Karpas-422 (cell line): ENCODE measurements around the gene TXNRD3. TPM values are rescaled to one million over a fixed set of nuclear protein-coding genes. Genes with fewer than 3 reads are reported as not detected.

Experiments
- DNase-seq: peaks from one replicate; pipeline ENCODE4 v3.0.0-alpha.2; 2015
- H2AFZ ChIP-seq: fragments of 200-600 bp; sonication (generic); 2 replicates; pipeline ENCODE4 v1.6.1; 2014; ENCODE audit warnings: antibody characterized with exemption, low read length, mixed read lengths
- H3K27ac ChIP-seq: fragments of 200-600 bp; sonication (generic); 2 replicates; pipeline ENCODE4 v1.5.1; 2014; ENCODE audit warnings: mild to moderate bottlenecking, low read length, moderate library complexity
- H3K27me3 ChIP-seq: fragments of 200-600 bp; sonication (generic); 2 replicates; pipeline ENCODE4 v1.6.1; 2014; ENCODE audit warnings: low read length, mixed read lengths
- H3K36me3 ChIP-seq: fragments of 200-600 bp; sonication (generic); 2 replicates; pipeline ENCODE4 v1.6.1; 2014; ENCODE audit warnings: low read length, mixed read lengths; ENCODE audit not compliant: insufficient read depth
- H3K4me1 ChIP-seq: fragments of 200-600 bp; sonication (generic); 2 replicates; pipeline ENCODE4 v1.6.1; 2014; ENCODE audit warnings: mild to moderate bottlenecking, low read length, mixed read lengths
- H3K4me2 ChIP-seq: fragments of 200-600 bp; sonication (generic); 2 replicates; pipeline ENCODE4 v1.6.1; 2014; ENCODE audit warnings: low read length, low read depth, mild to moderate bottlenecking; ENCODE audit not compliant: poor library complexity, severe bottlenecking
- H3K4me3 ChIP-seq: fragments of 200-600 bp; sonication (generic); 2 replicates; pipeline ENCODE4 v1.5.1; 2014; ENCODE audit warnings: mild to moderate bottlenecking, antibody characterized with exemption, low read length, mixed read lengths
- H3K79me2 ChIP-seq: fragments of 200-600 bp; sonication (generic); 2 replicates; pipeline ENCODE4 v1.6.1; 2014; ENCODE audit warnings: mild to moderate bottlenecking, low read length, mixed read lengths
- H3K9ac ChIP-seq: fragments of 200-600 bp; sonication (generic); 2 replicates; pipeline ENCODE4 v1.6.0; 2014; ENCODE audit warnings: low read length
- H3K9me2 ChIP-seq: fragments of 200-600 bp; sonication (generic), shearing (Covaris generic); replicated peaks from 2 replicates; pipeline ENCODE4 v1.6.0; 2014; ENCODE audit warnings: mild to moderate bottlenecking, low read length, moderate library complexity; ENCODE audit not compliant: insufficient read depth
- H3K9me3 ChIP-seq: fragments of 300-700, 200-600 bp; sonication (generic); 2 replicates; pipeline ENCODE4 v1.6.1; 2014; ENCODE audit warnings: low read length, mixed read lengths
- H4K20me1 ChIP-seq: fragments of 200-600 bp; sonication (generic); 2 replicates; pipeline ENCODE4 v1.6.1; 2014; ENCODE audit warnings: mild to moderate bottlenecking, antibody characterized with exemption, low read length, low read depth; ENCODE audit not compliant: insufficient read depth
- total RNA-seq: library from RNA; depleted of rRNA; stranded (reverse); fragments of >200 nt; shearing (Covaris generic); gene quantifications from 2 replicates; pipeline ENCODE4 v1.2.3, GENCODE V29; 2014; ENCODE audit warnings: low replicate concordance

Gene TXNRD3
- total RNA-seq, 1 experiment from 2014 or later: not detected

GRCh38 chr3:126678693-126679317 is 23.9 kb upstream of the TXNRD3 start:
- Histone ChIP-seq H3K4me3 (no peak overlapping the region), H3K9me3 (no peaks in the 10 kb centered on the region), H3K4me1 (peaks cover 31% of the 10 kb centered on the region), H3K27ac (no peak overlapping the region), H4K20me1 (0 out of 2 replicates have a peak, but pooled peaks cover 4% of the 10 kb centered on the region), H3K9me2 (no peaks in the 10 kb centered on the region), H3K4me2 (peak overlapping the region; percentile 43), H3K9ac (no peak overlapping the region), H3K27me3 (no peaks in the 10 kb centered on the region), H3K36me3 (no peaks in the 10 kb centered on the region), H2AFZ (no peak overlapping the region), H3K79me2 (no peaks in the 10 kb centered on the region)
- no peak for DNase-seq

- Histone ChIP-seq H3K9me2 (no peaks in the 10 kb centered on the region), H4K20me1 (0 out of 2 replicates have a peak, but pooled peaks cover 4% of the 10 kb centered on the region), H3K4me2 (no peak overlapping the region), H3K79me2 (no peaks in the 10 kb centered on the region), H3K9ac (no peak overlapping the region), H3K27me3 (no peaks in the 10 kb centered on the region), H2AFZ (no peak overlapping the region), H3K9me3 (no peaks in the 10 kb centered on the region), H3K36me3 (no peaks in the 10 kb centered on the region), H3K4me3 (no peak overlapping the region), H3K4me1 (peaks cover 31% of the 10 kb centered on the region), H3K27ac (no peak overlapping the region)
- DNase-seq: no peak
These were observed 23.1 kb upstream of the TXNRD3 start for GRCh38 chr3:126677862-126678503.

- no peak overlapping the region for H3K9ac ChIP-seq
- no peaks in the 10 kb centered on the region for H3K9me3 ChIP-seq
- H3K4me1 ChIP-seq: peaks cover 24% of the 10 kb centered on the region
- H2AFZ ChIP-seq: no peak overlapping the region
- no peak overlapping the region for H3K4me2 ChIP-seq
- no peak for DNase-seq
- no peak overlapping the region for H3K4me3 ChIP-seq
- H3K27ac ChIP-seq: no peak overlapping the region
- 0 out of 2 replicates have a peak, but pooled peaks cover 4% of the 10 kb centered on the region for H4K20me1 ChIP-seq
- H3K9me2 ChIP-seq: no peaks in the 10 kb centered on the region
- no peaks in the 10 kb centered on the region for H3K36me3 ChIP-seq
- no peaks in the 10 kb centered on the region for H3K79me2 ChIP-seq
- no peaks in the 10 kb centered on the region for H3K27me3 ChIP-seq
These were observed 22.2 kb upstream of the TXNRD3 start for GRCh38 chr3:126676919-126677705.

- no peaks in the 10 kb centered on the region for H3K27me3 ChIP-seq
- H3K79me2 ChIP-seq: no peaks in the 10 kb centered on the region
- no peaks in the 10 kb centered on the region for H4K20me1 ChIP-seq
These were observed 17.8 kb upstream of the TXNRD3 start for GRCh38 chr3:126672741-126673140.

GRCh38 chr3:126672340-126672739 is 17.4 kb upstream of the TXNRD3 start:
- Histone ChIP-seq H3K4me3 (no peak overlapping the region), H2AFZ (no peak overlapping the region), H3K27me3 (no peaks in the 10 kb centered on the region), H3K9ac (no peak overlapping the region), H4K20me1 (no peaks in the 10 kb centered on the region), H3K4me2 (no peak overlapping the region), H3K36me3 (no peaks in the 10 kb centered on the region), H3K79me2 (no peaks in the 10 kb centered on the region), H3K4me1 (no peaks in the 10 kb centered on the region), H3K9me2 (no peaks in the 10 kb centered on the region), H3K27ac (no peak overlapping the region), H3K9me3 (no peaks in the 10 kb centered on the region)
- DNase-seq: no peak

More at GRCh38 chr3:126672741-126673140, 17.8 kb upstream of the TXNRD3 start:
- DNase-seq: no peak
- no peak overlapping the region for H3K27ac ChIP-seq
- no peak overlapping the region for H3K4me3 ChIP-seq
- no peaks in the 10 kb centered on the region for H3K9me2 ChIP-seq
- no peaks in the 10 kb centered on the region for H3K36me3 ChIP-seq
- H2AFZ ChIP-seq: no peak overlapping the region
- H3K4me1 ChIP-seq: no peaks in the 10 kb centered on the region
- no peak overlapping the region for H3K9ac ChIP-seq
- H3K9me3 ChIP-seq: no peaks in the 10 kb centered on the region
- H3K4me2 ChIP-seq: no peak overlapping the region

GRCh38 chr3:126671521-126671920 is 16.6 kb upstream of the TXNRD3 start:
- no peak overlapping the region for H3K4me3 ChIP-seq
- no peaks in the 10 kb centered on the region for H3K36me3 ChIP-seq
- H3K79me2 ChIP-seq: no peaks in the 10 kb centered on the region
- no peaks in the 10 kb centered on the region for H3K9me3 ChIP-seq
- H2AFZ ChIP-seq: no peak overlapping the region
- H3K9me2 ChIP-seq: no peaks in the 10 kb centered on the region
- no peaks in the 10 kb centered on the region for H4K20me1 ChIP-seq
- peak; percentile 48 for DNase-seq
- H3K4me2 ChIP-seq: no peak overlapping the region
- no peaks in the 10 kb centered on the region for H3K4me1 ChIP-seq
- no peak overlapping the region for H3K9ac ChIP-seq
- no peak overlapping the region for H3K27ac ChIP-seq
- no peaks in the 10 kb centered on the region for H3K27me3 ChIP-seq

GRCh38 chr3:126668450-126669401 is 13.8 kb upstream of the TXNRD3 start:
- Histone ChIP-seq H3K4me1 (no peaks in the 10 kb centered on the region), H3K79me2 (no peaks in the 10 kb centered on the region), H3K9me2 (no peaks in the 10 kb centered on the region), H4K20me1 (no peaks in the 10 kb centered on the region), H3K27me3 (no peaks in the 10 kb centered on the region), H2AFZ (no peak overlapping the region), H3K27ac (no peak overlapping the region), H3K9ac (no peak overlapping the region), H3K4me2 (no peak overlapping the region), H3K4me3 (no peak overlapping the region), H3K9me3 (no peaks in the 10 kb centered on the region), H3K36me3 (no peaks in the 10 kb centered on the region)
- DNase-seq: no peak
